ENCODE data around the gene MCAT.

The MCAT gene

DNA sequence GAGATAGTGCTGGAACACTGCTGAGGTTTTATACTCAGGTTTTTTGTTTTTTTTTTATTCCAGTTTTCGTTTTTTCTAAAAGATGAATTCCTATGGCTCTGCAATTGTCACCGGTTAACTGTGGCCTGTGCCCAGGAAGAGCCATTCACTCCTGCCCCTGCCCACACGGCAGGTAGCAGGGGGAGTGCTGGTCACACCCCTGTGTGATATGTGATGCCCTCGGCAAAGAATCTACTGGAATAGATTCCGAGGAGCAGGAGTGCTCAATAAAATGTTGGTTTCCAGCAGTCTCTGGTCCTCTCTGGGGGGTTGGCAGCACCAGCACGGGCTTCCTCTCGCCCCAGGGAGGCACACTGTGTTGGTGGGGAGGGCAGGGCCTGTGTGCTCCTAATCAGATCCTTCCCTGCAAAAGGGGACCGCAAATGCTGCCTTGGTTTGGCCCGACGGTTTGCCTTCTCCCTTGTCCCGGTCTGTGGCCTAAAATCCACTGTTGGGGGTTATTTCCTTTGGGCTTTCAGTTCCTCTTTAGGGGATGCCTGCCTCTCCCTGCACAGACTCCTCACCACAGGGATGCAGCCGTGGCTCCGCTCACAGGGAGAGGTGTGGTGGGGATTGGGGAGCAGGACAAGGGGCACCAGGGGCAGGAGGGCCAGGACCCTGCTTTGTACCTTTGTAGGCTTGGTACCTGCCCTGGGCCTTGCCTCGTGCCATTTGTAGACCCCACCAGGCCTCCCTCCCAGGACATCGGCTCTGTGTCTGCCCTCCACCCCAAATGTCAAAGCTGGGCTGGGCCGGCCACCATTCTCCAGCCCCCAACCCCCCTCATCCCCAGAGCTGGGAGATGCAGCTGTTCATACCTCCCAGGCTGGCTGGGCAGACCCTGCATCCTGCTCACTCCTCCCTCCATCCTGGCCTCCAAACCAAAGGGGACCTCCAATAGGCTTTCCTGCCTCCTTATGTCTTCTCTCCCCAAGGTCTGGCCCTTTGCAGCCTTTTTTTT, 13.5 kb downstream of the MCAT start:
- H3K36me3 Mint-ChIP-seq (ENCODE audit: low read depth) = peaks cover 20% of the 10 kb centered on the region
- H3K4me3 Mint-ChIP-seq = no peak overlapping the region
- no peak overlapping the region for H3K27ac Mint-ChIP-seq
- no peaks in the 10 kb centered on the region for H3K9me3 Mint-ChIP-seq
- peaks cover 12% of the 10 kb centered on the region for H3K4me1 Mint-ChIP-seq (ENCODE audit: low read depth)
- H3K27me3 Mint-ChIP-seq = no peaks in the 10 kb centered on the region

DNA sequence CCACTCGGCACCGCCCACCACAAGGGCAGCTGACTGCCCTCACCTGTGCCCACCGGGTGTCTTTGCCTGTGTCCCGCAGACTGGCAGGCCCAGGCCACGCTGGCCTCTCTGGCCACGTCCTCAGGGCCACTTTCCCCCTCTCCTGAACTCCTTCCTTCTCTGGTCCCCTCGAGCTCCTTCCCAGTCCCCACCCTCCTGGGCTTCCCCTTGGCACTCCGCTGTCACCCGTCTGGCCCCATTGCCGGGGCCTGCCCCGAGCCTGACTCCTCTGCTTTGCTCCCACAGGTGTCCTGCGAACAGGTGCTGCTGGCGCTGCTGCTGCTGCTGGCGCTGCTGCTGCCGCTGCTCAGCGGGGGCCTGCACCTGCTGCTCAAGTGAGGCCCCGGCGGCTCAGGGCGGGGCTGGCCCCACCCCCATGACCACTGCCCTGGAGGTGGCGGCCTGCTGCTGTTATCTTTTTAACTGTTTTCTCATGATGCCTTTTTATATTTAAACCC, 14.2 kb downstream of the MCAT start:
- H3K4me3 Mint-ChIP-seq = no peak overlapping the region
- H3K9me3 Mint-ChIP-seq = no peaks in the 10 kb centered on the region
- H3K36me3 Mint-ChIP-seq (ENCODE audit: low read depth) = peaks cover 15% of the 10 kb centered on the region
- H3K27ac Mint-ChIP-seq = no peak overlapping the region
- H3K4me1 Mint-ChIP-seq (ENCODE audit: low read depth) = peaks cover 12% of the 10 kb centered on the region
- H3K27me3 Mint-ChIP-seq = no peaks in the 10 kb centered on the region

DNA sequence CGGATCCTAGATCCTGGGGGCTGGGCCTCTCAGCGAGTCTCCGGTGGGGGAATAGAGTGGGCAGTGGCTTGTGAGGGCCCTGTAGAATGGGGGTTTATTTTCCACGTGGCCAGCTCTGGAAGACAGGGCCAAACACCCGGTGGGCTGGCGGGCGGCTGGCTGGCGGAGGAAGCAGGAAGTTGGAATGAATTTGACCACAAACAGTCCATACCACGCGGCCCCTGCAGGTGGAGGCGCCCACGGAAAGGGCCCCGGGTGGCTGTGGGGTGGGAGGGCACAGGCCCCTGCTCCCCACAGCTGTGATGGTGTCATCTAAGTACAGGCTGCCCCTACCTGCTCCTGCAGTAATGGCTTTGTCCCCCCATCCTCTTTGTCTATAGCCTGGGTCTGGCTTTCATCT, 15.1 kb downstream of the MCAT start:
- H3K4me1 Mint-ChIP-seq (ENCODE audit: low read depth) = peaks cover 12% of the 10 kb centered on the region
- no peaks in the 10 kb centered on the region for H3K27me3 Mint-ChIP-seq
- no peaks in the 10 kb centered on the region for H3K9me3 Mint-ChIP-seq
- no peak overlapping the region for H3K4me3 Mint-ChIP-seq
- H3K36me3 Mint-ChIP-seq (ENCODE audit: low read depth) = peaks cover 7% of the 10 kb centered on the region
- H3K27ac Mint-ChIP-seq = no peak overlapping the region

DNA sequence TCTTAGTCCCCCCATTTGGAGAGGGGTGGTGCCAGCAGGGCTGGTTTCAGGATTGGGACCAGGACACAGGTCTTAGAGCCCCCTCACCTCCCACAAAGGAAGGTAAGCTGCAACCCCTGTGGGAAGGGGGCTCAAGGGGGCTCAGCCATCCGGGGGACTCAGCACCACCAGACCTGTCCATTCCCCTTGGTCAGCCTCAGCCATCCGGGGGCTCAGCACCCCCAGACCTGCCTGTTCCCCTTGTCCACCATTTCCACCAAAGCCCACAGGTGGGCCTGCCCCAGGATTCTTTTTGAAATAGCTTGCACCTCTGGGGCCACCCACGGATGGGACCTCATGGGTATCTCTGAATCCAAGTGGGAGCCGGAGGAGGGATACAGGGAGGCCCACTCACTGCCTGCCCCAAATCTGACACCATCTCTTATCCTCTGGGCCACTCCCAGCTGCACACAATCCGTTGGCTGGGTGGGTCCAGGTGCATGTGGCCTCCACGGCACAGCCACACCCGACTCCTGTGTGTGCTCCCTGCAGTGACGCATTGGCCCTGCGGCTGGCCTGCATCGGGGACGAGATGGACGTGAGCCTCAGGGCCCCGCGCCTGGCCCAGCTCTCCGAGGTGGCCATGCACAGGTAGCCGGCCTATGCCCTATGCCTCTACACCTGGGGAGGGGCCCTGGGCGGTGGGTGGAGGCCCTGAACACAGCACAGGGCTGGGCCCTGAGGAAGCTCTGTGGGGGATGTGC, 15.9 kb downstream of the MCAT start:
- H3K9me3 Mint-ChIP-seq = no peaks in the 10 kb centered on the region
- H3K27me3 Mint-ChIP-seq = no peaks in the 10 kb centered on the region
- no peak overlapping the region for H3K27ac Mint-ChIP-seq
- peaks cover 12% of the 10 kb centered on the region for H3K4me1 Mint-ChIP-seq (ENCODE audit: low read depth)
- H3K4me3 Mint-ChIP-seq = no peak overlapping the region
- peaks cover 5% of the 10 kb centered on the region for H3K36me3 Mint-ChIP-seq (ENCODE audit: low read depth)

DNA sequence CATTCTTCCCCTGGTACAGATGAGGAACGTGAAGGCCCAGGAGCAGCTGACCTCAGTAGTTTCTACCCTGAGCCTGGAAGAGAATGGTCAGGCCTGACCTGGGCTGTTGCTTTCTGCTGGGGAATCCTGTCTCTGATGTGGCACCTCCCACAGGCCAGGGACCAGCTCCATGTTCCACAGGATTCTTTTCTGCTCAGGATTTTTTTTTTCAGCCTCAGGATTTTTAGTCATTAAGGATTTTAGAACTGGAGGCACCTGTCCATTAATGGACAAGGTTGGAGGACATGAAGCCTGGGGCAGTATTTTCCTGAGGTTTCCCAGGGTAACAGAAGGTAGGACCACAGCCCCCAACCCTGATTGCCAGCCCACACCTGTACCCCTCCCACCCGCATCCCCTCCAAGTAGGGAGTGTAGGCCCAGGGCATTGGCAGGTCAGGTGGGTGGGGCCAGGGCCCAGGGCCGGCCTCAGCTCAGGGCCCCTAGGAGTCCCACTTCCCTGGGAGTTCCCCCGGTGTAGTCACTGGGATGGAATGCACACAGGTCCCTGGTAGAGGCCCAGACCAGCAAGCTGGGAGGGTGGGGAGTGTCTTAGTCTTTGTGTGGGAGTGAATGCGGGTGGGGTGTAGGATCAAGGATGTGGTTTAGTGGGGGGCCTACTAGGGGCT, 16.6 kb downstream of the MCAT start:
- no peak overlapping the region for H3K4me3 Mint-ChIP-seq
- H3K27ac Mint-ChIP-seq = no peak overlapping the region
- H3K9me3 Mint-ChIP-seq = no peaks in the 10 kb centered on the region
- H3K27me3 Mint-ChIP-seq = no peaks in the 10 kb centered on the region
- H3K4me1 Mint-ChIP-seq (ENCODE audit: low read depth) = peaks cover 12% of the 10 kb centered on the region
- no peaks in the 10 kb centered on the region for H3K36me3 Mint-ChIP-seq (ENCODE audit: low read depth)

DNA sequence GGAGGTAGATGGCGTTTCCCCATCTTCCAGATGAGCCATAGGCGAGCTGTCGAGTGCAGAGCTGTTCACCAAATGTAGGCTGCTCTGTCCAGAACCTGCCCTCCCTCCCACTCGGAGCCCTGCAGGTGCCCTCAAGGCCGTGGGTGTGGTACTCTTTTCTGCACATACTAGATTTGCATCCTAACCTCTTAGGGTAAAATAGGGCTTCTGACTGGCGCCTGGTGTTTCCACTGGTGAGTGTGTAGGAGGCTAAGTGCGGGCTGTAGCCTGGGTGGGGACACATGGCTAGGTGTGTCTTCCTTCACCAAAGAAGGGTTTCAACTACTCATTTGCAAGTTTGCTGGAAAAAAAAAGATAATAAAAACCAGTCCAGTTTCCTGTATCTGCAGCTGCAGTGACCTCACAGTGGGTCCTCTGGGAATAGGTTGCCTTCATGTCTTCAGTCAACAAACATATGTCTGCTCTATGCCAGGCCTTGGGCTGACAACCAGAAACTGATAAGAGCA, 24.2 kb downstream of the MCAT start:
- Mint-ChIP-seq H3K36me3 (ENCODE audit: low read depth) (no peaks in the 10 kb centered on the region), H3K4me3 (no peak overlapping the region), H3K27me3 (no peaks in the 10 kb centered on the region), H3K4me1 (ENCODE audit: low read depth) (peaks cover 5% of the 10 kb centered on the region), H3K9me3 (no peaks in the 10 kb centered on the region), H3K27ac (no peak overlapping the region)

DNA sequence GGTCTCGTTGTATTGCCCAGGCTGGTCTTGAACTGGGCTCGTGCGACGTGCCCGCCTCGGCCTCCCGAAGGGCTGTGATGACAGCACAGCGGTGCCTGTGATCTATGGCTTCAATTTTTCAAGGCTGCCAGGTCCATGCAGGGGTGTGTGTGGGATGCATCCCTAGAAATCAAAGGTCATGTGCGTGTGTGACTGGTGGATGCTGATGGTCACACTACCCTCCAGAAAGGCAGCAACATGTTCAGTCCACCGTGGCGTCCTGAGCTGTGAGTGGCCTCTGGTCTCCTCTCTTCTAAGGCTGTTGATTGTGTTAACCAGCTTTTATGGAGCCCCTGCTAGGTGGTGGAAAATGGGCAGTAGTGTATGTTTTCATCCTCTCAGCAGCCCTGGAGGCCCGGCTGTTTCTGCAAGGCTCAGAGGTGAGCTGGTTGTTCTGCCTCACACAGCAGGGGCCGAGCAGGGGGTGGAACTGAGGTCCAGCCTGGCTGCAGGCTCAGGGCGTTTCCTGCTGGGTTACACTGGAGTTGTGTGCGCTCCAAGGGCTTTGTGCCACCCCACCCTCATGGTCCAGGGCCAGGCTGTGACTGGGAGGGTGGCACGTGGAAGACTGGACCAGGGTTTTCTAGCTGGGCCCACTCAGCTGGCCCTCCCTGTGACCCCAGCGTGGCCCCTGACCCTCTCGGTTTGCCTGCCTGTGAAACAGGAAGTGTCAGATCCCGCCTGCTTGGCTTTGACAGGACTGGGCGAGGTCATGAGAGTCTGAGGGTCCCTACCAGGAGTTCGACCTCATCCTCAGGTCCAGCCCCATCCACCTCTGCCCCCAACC, 25.0 kb downstream of the MCAT start:
- Mint-ChIP-seq H3K27ac (no peak overlapping the region), H3K27me3 (peaks cover 2% of the 10 kb centered on the region), H3K4me3 (no peak overlapping the region), H3K9me3 (no peaks in the 10 kb centered on the region), H3K4me1 (ENCODE audit: low read depth) (peaks cover 5% of the 10 kb centered on the region), H3K36me3 (ENCODE audit: low read depth) (no peaks in the 10 kb centered on the region)

DNA sequence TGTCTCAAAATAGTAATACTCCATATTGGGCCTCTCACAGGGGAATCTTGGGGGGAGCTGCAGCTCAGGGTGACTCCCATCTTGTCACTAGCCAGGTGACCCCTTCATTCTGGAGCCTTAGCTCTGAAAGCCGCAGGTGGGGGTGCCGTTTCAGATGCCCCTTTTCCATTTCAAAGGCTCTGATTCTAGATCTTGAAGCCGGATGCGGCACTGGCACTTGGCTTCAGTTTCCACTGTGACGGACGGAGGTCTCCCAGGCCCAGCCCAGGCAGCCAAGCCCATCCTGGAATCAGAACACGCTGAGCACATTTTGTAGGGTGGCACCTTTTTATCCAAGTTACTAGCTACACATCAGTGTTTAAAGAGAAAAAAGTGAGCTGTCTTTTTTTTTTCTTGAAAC, 26.3 kb downstream of the MCAT start:
- H3K4me3 Mint-ChIP-seq = no peak overlapping the region
- H3K36me3 Mint-ChIP-seq (ENCODE audit: low read depth) = no peaks in the 10 kb centered on the region
- H3K27ac Mint-ChIP-seq = no peak overlapping the region
- no peaks in the 10 kb centered on the region for H3K9me3 Mint-ChIP-seq
- H3K27me3 Mint-ChIP-seq = peaks cover 4% of the 10 kb centered on the region
- peaks cover 5% of the 10 kb centered on the region for H3K4me1 Mint-ChIP-seq (ENCODE audit: low read depth)

DNA sequence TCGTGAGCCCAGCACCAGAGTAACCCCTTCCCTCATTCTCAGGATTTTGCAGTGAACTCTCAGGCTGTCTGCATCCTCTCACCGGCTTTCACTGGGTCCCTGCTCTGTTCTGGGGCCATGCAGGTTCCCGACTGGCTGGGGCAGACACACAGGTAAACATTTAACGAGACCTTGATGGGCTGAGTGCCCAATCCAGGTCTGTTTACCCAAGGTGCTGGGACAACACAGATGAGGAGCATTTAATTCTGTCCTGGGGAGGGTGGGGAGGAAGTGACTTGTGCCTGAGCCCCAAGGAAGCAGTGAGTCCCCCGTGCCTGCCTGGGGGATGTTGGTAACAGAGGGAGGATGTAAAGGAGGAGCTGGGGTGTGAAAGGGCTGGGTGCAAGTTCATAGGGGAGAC, 28.2 kb downstream of the MCAT start:
- H3K9me3 Mint-ChIP-seq = no peaks in the 10 kb centered on the region
- H3K36me3 Mint-ChIP-seq (ENCODE audit: low read depth) = no peaks in the 10 kb centered on the region
- H3K4me3 Mint-ChIP-seq = no peak overlapping the region
- H3K4me1 Mint-ChIP-seq (ENCODE audit: low read depth) = peaks cover 13% of the 10 kb centered on the region
- no peak overlapping the region for H3K27ac Mint-ChIP-seq
- H3K27me3 Mint-ChIP-seq = peaks cover 8% of the 10 kb centered on the region

DNA sequence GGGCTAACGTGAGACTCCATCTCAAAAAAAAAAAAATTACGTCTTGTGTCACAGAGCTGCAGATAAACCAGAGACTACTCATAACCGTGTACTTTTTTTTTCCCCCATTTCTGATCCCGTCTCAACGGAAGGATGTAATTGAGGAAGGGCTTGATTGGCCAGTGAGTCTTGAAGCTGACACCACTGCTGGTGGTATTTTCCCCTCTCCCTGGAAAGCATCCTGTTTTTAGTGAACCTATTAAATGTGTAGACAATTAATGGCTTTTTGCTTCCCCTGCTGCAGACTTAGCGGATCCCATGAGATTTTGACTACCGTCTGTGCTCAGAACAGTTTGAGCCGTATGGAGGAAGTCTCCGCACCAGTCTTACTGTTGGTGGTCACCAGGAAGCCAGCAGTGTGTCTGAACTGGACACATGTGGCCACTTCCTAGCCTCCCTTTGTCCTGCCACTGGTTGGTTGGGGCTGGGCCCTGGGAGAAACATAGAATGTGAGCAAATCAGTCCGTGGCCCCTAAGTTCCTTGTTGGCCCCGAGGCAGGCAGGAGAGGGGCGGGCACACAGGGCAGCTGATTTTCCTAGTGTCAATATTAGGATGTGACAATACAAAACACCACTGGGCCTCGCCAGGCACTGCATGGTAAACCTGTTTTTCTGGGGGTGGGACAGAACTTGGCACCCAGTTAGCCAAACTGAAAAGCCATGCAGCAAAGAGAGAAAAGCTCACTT, 29.5 kb downstream of the MCAT start:
- no peak overlapping the region for H3K27ac Mint-ChIP-seq
- H3K4me3 Mint-ChIP-seq = no peak overlapping the region
- peaks cover 8% of the 10 kb centered on the region for H3K27me3 Mint-ChIP-seq
- H3K9me3 Mint-ChIP-seq = no peaks in the 10 kb centered on the region
- no peaks in the 10 kb centered on the region for H3K36me3 Mint-ChIP-seq (ENCODE audit: low read depth)
- peaks cover 13% of the 10 kb centered on the region for H3K4me1 Mint-ChIP-seq (ENCODE audit: low read depth)

DNA sequence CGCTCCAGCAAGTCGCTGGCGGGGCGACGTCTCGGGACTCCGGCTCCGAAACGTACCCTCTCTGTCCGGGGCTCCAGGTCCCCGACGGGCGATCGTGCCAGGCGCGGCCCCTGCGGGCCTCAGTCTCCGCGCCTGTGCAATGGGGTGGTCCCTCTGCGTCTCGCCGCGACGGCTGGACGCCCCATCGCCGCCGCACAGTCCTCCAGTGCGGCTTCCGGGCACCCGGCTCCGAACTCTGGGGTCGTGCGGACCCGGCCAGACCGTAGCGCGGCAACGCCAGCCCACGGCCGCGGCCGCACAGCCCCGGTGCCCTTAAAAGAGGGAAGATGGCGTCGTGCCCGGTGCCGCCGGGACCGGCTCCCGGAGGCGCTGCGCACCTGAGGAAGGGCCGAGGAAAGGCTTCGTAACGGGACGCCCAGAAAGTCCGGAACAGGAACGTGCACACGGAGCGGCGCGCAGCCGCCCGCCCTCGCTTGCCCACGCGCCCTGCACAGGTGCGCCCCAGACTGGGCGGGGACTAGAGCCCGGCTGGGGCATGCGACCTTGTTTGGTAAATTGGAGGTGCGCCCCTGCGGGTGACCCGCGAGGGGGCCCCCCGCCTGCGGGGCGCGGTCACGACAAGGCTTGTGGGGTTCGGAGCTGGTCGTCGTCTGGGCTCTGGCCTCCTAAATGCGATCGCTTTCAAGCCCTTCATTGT, 32.1 kb downstream of the MCAT start:
- Mint-ChIP-seq H3K27ac (no peak overlapping the region), H3K4me3 (peak overlapping the region; percentile 64), H3K9me3 (no peaks in the 10 kb centered on the region), H3K36me3 (ENCODE audit: low read depth) (no peaks in the 10 kb centered on the region), H3K4me1 (ENCODE audit: low read depth) (peaks cover 12% of the 10 kb centered on the region), H3K27me3 (peaks cover 8% of the 10 kb centered on the region)

DNA sequence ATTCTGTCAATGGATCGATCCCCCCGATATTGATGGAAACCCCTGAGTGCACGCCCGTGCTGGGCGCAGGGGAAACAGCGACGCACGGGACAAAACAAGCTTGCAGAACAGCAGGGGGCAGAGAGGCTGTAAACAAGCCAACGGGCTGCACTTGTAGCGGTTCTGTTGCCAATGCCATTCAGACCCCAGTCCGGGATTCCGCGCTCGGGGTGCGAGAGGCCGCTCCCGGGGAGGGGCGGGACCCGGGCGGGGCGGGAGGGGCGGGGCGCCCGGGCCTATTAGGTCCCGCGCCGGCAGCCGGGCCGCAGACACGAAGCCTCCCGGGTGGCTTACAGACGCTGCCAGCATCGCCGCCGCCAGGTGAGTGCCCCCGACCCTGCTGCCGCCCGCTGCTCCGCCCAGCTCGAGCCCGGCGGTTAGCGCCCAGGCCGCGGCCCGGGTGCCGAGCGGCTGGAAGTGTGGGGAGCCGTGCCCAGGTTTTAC, 32.7 kb downstream of the MCAT start, which contains the start of gene BIK:
TSS of gene BIK (plus strand) at position 307 of the 483 bp plus-strand sequence. CDS start 13,273 bp downstream, outside the sequence.
- Mint-ChIP-seq H3K27ac (no peak within 1 kb of the TSS), H3K9me3 (no peaks in the 10 kb centered on the region), H3K4me3 (peak within 1 kb of the TSS; percentile 65), H3K36me3 (ENCODE audit: low read depth) (no peaks in the 10 kb centered on the region), H3K27me3 (peaks cover 8% of the 10 kb centered on the region), H3K4me1 (ENCODE audit: low read depth) (peaks cover 8% of the 10 kb centered on the region)

DNA sequence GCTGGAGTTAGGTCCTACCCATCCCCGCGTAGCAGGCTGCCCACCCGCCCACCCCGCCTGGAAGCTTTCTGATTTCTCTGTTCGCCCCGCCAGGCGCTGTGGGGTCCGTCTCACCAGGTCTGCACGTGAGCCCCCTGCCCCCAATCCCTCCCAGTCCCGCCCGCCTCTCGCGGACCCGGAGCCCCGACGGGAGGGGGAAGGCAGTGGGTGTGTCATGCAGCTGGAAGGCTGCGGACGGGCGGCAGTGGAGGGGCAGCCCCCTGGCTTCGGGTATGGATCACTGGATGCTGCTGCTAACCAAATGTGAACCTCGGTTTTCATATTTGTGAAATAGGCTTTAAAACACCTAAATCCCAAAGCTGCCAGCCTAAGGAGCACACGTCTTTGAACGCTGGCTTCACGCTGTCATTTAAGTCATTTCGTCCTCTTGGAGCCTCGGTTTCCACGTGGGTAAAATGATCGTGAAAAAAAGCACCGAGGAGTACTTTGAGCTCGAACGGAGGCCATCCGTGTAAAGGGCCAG, 33.2 kb downstream of the MCAT start:
- H3K4me3 Mint-ChIP-seq = peak overlapping the region; percentile 65
- H3K36me3 Mint-ChIP-seq (ENCODE audit: low read depth) = no peaks in the 10 kb centered on the region
- H3K27me3 Mint-ChIP-seq = peaks cover 8% of the 10 kb centered on the region
- H3K4me1 Mint-ChIP-seq (ENCODE audit: low read depth) = peaks cover 8% of the 10 kb centered on the region
- no peaks in the 10 kb centered on the region for H3K9me3 Mint-ChIP-seq
- H3K27ac Mint-ChIP-seq = no peak overlapping the region
